ENCODE data around the gene SLC13A4.
"Not testable (repeated sequence)": the region's sequence is repeated elsewhere in the genome, so short reads cannot be mapped to it uniquely, and the experiment has no call there.

Gene SLC13A4

GRCh38 chr7:135717693-135718092 is 10.3 kb downstream of the SLC13A4 start:
- no peak for DNase-seq

- no peak for DNase-seq
These were observed 11.2 kb downstream of the SLC13A4 start for GRCh38 chr7:135716677-135717238.

DNA sequence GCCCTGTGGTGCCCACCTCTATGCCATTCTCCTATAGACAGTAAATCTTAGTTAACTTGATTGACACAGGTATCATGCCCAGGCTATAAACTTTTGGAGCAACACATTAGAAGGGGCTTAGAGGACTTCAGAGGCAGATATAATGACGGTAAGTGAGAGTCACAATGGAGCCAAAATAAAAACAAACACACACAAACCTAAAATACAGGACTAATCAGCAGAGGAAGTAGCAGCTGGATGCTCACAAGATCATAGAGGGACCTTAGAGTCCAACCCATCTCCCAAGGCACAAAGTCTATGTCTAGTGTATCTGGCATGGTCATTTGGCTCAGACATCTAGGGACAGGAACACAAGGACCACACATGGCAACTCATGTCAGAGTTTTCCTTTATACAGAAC is 12.3 kb downstream of the SLC13A4 start:
- no peak for DNase-seq

- no peak for DNase-seq
These were observed 12.9 kb downstream of the SLC13A4 start for GRCh38 chr7:135715055-135715522.

DNA sequence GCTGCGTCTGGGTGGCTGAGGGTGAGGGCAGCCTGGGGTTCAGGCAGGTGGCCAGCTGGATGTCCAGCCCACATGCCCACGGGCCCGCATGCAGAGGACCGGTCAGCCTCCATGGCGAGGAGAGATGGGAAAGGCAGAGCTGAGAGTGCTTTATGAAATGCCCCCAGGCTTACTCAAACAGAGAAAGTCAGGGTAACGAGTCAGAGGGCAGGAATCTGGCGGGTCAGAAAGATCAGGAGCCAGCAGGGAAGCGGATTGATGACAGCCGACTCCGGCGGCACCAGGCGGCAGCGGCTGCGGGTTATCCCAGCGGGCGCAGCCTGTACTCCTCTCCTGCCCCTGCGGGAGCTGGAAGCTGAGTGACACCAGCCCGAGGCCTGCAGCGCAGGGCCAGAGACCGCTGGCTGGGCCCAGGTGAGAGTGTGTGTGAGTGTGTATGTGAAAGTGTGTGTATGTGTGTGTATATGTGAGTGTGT is 13.4 kb downstream of the SLC13A4 start:
- DNase-seq = no peak

- DNase-seq = no peak
These were observed 14.0 kb downstream of the SLC13A4 start for GRCh38 chr7:135713836-135714470.

DNA sequence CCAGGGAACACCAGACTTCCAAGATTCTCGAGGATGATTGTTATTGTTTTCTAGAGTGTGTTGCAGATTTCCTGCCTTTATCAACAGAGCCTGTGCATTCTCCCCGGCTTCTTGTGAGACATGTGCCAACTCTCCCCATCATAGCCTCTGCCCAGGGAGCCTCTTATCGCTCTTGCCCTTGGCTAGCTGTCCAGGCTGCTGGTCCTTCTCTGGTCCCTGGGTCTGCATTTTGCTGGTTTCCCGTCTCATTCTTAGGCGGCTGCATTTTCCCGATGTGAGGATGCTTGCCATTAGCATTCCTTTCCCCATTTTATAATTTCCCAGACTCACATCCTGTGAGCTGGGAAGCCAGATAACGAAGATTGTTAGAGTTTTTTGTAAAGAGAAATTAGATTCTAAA is 15.2 kb downstream of the SLC13A4 start:
- DNase-seq = no peak

- DNase-seq = no peak
These were observed 15.7 kb downstream of the SLC13A4 start for GRCh38 chr7:135712182-135712782.

DNA sequence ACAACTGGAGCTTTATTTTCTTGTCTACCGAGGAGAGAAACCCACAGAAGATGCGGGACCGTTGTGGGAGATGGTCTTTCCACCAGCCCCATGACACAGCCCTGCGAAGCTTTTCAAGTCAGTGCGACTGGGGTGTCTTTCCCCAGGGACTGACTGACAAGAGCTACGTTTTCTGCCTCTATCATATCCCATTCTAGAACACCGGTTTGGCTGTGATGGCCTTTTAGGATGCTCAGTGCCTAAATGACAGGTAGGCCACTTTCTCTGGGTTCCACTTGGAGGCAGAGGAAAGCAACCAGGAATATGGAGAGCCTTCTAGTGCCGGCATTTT is 16.9 kb downstream of the SLC13A4 start:
- no peak for DNase-seq

DNA sequence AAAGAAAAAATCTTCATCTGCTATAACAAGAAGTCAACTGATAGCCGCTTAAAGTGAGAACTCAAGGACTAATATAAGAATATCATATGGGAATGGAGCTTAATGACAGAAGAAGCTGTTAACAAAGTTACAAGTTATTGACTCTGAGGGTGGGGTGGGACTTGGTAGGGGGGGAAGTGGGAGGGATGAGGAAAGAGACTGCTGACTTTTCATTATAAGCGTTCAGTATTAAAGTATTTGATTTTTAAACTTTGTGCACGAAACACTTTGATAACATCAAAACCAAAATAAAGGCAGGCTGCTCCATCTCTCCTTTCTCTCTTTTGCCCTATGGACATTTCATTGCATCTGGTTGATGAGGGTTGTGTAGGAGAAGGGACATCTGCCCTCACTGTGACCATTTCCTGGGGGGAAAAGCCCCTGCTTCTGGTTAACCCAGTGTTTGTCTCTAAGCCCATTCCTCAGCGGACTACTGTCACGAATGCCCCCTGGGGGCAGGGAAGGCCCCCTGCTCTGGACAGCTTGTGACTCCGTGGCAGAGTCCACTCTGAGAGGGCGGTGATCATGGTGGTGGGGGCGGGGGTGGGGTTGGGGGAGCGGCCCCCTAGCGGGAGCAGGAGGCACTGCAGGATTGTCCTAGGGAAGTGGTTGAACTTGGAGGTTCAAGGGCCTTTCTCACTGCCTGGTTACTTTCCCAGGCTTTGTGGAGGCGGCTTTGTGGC is 17.4 kb downstream of the SLC13A4 start:
- no peak for DNase-seq

- no peak for DNase-seq
These were observed 18.5 kb downstream of the SLC13A4 start for GRCh38 chr7:135709508-135709907.

- DNase-seq = no peak
These were observed 19.9 kb downstream of the SLC13A4 start for GRCh38 chr7:135708041-135708440.

DNA sequence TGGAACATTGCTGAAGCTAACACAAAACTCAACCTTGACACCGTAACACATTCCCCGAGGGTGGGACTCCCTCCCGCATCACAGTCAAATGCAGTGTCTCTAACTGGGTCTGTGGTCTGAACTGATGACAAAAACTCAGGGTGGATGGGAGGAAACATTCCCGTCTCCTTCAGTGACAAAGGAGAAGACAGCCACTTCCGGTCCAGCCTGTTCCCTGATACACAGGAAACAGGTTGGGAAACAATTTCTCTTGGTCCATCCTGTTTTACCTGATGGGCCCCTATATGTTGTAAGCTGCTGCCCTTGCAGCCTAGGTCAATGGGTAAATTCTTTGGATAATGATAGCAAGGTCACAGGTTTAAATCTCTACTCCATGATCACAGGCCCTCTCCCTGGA is 20.4 kb downstream of the SLC13A4 start:
- no peak for DNase-seq

- no peak for DNase-seq
These were observed 21.0 kb downstream of the SLC13A4 start for GRCh38 chr7:135706858-135707569.

- DNase-seq = no peak
These were observed 21.8 kb downstream of the SLC13A4 start for GRCh38 chr7:135706038-135706742.

- DNase-seq = no peak
These were observed 23.3 kb downstream of the SLC13A4 start for GRCh38 chr7:135704698-135705097.

- DNase-seq = no peak
These were observed 23.9 kb downstream of the SLC13A4 start for GRCh38 chr7:135704074-135704473.

- DNase-seq = no peak
These were observed 30.5 kb downstream of the SLC13A4 start for GRCh38 chr7:135697276-135698049.

DNA sequence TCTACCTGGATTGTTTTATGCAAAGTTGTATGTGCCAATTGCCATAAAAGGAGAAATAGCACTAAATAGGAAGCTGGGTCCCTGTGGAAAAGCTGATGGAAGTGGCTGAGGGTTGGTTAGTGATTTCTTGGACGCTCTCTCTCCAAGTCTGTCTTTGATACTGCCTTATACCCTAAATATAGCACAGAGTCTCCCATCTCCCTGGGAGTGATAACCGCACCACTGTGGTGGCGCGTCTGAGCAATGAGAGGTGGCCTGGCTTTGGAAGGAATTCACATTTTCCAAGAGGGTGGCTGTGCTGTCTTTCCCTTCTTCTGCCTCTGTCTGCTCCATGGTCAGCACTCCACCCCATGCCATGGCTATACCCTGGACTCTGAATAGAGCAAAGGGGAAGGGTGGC is 34.4 kb downstream of the SLC13A4 start:
- DNase-seq = no peak

DNA sequence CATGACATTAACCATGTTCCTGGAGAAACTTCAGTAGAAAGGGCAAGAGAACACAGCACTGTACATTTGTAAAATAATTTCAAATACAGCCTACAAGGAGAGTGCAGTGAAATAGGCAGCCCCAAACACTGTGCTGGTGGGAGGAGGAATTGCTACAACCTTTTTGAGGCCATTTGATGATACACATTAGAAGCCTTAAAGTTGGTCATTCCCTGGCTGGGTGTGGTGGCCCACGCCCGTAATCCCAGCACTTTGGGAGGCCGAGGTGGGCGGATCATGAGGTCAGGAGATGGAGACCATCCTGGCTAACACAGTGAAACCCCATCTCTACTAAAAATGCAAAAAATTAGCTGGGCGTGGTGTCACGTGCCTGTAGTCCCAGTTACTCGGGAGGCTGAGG is 35.4 kb downstream of the SLC13A4 start:
- DNase-seq = not testable (repeated sequence)

DNA sequence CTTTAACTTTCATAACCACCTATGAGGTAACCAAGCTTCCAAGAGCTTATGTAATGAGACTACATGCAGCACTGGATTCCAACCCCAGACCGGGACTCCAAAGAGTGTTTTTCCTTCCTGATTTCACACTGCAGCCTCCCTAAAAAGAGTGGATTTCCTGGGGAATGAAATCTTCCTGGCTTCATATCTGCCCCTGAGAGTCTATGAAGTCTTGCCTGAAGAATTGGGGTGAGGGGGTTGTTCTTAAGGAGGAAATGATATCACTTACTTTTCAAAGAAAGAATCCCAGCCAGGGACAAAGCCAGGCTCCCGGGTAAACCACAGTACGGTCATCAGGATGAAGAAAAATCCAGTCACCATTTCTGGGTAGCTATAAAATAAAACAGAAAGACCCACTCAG is 35.9 kb downstream of the SLC13A4 start:
- DNase-seq = no peak

DNA sequence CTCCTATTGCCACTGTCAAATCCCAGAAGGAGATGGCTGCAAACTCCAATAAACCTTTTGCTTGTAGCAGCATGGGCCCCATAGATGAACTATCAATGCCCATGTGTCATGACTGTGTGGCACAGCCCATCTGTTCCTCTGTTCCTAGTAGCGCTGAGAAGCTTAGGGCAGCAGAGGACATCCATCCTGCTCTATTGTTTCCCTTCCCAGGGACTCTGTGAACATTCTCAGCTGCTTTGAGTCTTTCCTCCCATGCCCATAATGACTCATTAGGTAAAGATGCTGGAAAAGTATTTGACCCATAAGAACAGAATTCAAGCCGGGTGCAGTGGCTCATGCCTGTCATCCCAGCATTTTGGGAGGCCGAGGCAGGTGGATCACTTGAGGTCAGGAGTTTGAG is 37.4 kb downstream of the SLC13A4 start:
- DNase-seq = no peak
